ENCODE measurements around the gene SLC35F1.
A peak's percentile ranks its signal among the peaks of the same experiment; 100 is the strongest.
"Not testable (repeated sequence)": the region's sequence is repeated elsewhere in the genome, so short reads cannot be mapped to it uniquely, and the experiment has no call there.

SLC35F1 gene

GRCh38 chr6:117928833-117929232 lies 21.8 kb downstream of the SLC35F1 start:
- DNase-seq = no peak

- no peak for DNase-seq
Measured at GRCh38 chr6:117929501-117929900, 22.4 kb downstream of the SLC35F1 start.

- DNase-seq = no peak
Measured at GRCh38 chr6:117930645-117931044, 23.6 kb downstream of the SLC35F1 start.

GRCh38 chr6:117932001-117932400 lies 24.9 kb downstream of the SLC35F1 start:
- no peak for DNase-seq

- DNase-seq = no peak
Measured at GRCh38 chr6:117932676-117933075, 25.6 kb downstream of the SLC35F1 start.

- no peak for DNase-seq
Measured at GRCh38 chr6:117933471-117933870, 26.4 kb downstream of the SLC35F1 start.

- DNase-seq = no peak
Measured at GRCh38 chr6:117938311-117938995, 31.4 kb downstream of the SLC35F1 start.

GRCh38 chr6:117947234-117947633 lies 40.2 kb downstream of the SLC35F1 start:
- DNase-seq = no peak

GRCh38 chr6:117951783-117952182 lies 44.7 kb downstream of the SLC35F1 start:
- DNase-seq = no peak

- no peak for DNase-seq
Measured at GRCh38 chr6:117955684-117956256, 48.7 kb downstream of the SLC35F1 start.

GRCh38 chr6:117956386-117956785 lies 49.3 kb downstream of the SLC35F1 start:
- no peak for DNase-seq

GRCh38 chr6:117958536-117958935 lies 51.5 kb downstream of the SLC35F1 start:
- DNase-seq = no peak

GRCh38 chr6:117960877-117961276 lies 53.8 kb downstream of the SLC35F1 start:
- no peak for DNase-seq

- DNase-seq = no peak
Measured at GRCh38 chr6:117961301-117961700, 54.2 kb downstream of the SLC35F1 start.

- DNase-seq = not testable (repeated sequence)
Measured at GRCh38 chr6:117965763-117966162, 58.7 kb downstream of the SLC35F1 start.

GRCh38 chr6:117971637-117972036 lies 64.6 kb downstream of the SLC35F1 start:
- no peak for DNase-seq

- DNase-seq = no peak
Measured at GRCh38 chr6:117974914-117975627, 68.0 kb downstream of the SLC35F1 start.

- DNase-seq = peak; percentile 53
Measured at GRCh38 chr6:117976030-117976651, 69.1 kb downstream of the SLC35F1 start.

- DNase-seq = no peak
Measured at GRCh38 chr6:117985916-117986315, 78.9 kb downstream of the SLC35F1 start.

GRCh38 chr6:117986396-117986795 lies 79.3 kb downstream of the SLC35F1 start:
- no peak for DNase-seq

- DNase-seq = no peak
Measured at GRCh38 chr6:117989086-117989485, 82.0 kb downstream of the SLC35F1 start.

- no peak for DNase-seq
Measured at GRCh38 chr6:117990151-117990550, 83.1 kb downstream of the SLC35F1 start.

GRCh38 chr6:117992856-117993255 lies 85.8 kb downstream of the SLC35F1 start:
- no peak for DNase-seq

GRCh38 chr6:118012944-118013343 lies 105.9 kb downstream of the SLC35F1 start:
- DNase-seq = no peak
